GM18498 (cell line): ENCODE measurements around the gene ACAA1.

ENCODE experiments used
- ATAC-seq: cut with Tn5 transposase; IDR thresholded peaks from one replicate; pipeline ENCODE4 v1.9.1; 2021; ENCODE audit warnings: mild to moderate bottlenecking, moderate library complexity; ENCODE audit not compliant: unreplicated experiment

The ACAA1 gene

DNA sequence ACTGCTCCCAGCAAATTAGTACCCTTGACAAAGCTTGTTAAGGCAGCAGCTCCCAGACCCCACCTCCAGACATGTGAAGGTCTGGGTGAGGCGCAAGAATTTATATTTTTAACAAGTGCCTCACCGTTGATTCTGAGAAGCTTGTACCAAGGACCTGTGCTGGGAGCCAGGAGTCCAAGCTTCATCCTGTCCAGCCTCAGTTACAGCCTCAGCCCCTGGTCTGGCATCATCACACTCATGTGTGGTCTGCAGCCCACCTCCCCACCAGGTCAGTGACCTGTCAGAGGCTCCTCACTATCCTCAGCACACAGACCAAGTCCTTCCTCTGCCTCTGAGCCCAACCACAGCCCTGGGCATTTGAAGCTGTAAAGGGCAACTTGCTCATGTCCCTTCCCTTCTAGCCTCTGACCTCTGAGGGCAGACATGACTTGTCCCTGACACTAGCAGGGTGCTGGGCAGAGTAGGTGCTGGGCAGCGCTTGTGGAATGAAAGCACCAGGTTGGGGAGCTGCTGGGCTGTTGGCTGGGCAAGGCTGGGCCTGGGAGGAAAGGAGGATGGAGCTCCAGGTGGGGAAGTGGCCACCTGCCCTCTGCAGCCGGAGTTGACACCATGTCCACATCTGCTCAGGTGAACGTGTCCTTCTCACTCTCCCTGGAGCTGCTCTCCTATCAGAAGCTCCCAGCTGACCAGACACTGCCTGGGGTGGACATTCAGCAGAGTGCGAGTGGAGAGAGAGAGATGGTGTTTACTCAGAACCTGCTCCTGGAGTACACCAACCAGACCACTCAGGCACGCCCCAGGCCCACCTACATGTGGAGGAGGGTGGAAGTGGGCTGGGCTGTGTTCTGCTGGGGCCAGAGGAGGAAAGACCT is 16.9 kb downstream of the ACAA1 start:
- no peak for ATAC-seq

DNA sequence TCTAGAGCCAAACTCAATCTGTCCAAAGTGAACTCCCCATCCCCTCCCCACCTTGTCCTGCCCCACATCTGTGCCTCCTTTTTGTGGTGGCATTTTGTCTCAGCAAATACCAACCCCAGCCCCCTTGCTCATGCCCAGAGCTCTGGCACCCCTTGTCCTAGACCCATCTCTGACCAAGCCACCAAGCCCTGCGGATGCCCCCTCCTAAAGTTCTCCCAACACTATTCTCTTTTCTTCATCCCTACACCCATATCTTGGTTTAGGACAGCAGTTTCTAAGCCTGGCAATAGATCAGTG is 17.7 kb downstream of the ACAA1 start:
- no peak for ATAC-seq

DNA sequence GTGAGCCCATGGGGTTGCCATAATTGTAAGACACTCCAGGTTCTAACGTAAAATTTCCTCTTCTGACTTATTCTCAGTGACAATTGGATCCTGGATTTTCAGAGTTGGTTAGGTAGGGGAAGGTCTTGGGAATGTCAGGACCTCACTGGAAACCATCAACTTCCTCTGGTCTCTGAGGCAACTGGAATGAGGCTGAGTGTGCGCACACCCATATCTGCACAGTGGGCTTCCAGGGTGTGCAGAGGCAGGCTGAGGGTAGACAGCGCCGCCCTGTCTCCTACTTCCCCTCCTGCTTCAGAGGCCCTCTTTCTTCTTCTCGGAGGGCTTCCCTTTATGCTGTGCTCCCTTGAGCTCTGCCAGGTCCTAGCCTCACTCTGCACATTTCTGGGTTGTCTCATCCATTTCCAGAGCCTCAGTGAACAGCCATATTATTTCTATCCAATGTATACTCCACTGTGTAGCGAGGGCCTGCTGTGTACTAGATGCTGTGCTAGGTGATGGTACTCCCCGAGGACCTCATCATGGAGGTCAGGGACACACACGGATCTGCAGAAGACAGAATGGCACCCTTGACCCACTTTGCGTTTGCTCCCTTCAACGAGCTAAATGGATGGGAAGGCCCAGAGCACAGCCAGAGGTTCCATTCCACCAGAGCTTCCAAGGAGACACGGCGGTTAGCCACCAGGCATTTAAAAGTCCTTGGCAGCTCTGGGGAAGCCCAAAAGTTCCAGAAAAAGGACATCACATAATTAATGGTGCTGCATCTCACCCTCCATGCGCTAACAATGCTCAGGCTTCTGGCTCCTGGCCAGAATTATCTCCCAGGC is 18.3 kb downstream of the ACAA1 start:
- ATAC-seq = no peak

DNA sequence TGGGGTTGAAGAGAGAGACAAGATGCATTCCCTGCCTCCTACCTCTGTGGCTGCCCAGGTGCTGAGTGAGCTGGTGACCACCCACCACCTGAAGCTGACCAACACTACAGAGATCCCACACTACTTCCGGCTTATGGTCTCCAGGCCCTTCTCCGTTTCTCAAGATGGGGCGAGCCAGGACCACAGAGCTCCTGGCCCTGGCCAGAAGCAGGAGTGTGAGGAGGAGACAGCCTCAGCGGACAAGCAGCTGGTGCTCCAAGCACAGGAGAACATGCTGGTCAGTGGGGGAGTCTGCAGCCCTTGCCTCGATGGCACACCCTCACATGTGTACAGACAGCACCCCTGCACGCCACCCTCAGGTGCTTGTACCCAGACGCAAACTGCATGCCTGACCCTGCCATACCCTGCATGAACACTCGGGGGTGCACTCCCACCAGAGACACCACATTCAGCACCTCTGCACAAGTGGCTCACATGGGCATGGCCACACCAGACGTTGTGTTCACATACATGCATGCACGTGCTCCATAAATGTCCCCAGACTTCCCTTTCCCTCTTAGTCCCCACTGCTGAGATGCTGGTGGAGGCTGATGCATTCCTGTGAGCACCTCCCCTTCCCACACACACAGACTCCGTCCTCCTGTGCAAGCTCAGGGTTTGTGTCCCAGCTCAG is 19.0 kb downstream of the ACAA1 start:
- ATAC-seq = peak; percentile 80

DNA sequence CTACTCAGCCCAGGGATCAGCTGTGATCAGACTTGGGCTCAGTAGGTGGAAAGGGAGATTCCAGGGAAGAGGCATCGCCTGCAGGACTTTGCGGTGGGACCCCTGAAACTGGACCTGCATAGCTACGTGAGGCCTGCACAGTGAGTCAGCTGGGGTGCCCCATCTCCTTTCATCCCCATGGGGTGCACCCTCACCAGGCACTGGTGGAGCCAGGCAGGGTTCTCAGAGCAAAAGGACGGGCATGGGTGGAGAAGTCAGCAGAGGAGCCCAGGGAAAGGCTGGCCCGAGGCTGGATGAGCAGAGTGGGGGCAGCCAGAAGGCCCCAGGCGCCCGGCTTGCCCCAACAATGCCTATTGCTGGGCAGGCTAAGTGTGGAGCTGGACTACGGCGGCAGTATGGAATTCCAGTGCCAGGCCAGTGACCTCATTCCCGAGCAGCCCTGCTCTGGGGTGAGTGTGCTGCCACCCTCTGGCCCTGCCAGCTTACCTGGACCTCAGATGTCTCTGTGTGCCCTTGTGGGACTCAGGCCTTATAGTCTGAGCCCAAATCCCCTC is 19.7 kb downstream of the ACAA1 start:
- no peak for ATAC-seq

DNA sequence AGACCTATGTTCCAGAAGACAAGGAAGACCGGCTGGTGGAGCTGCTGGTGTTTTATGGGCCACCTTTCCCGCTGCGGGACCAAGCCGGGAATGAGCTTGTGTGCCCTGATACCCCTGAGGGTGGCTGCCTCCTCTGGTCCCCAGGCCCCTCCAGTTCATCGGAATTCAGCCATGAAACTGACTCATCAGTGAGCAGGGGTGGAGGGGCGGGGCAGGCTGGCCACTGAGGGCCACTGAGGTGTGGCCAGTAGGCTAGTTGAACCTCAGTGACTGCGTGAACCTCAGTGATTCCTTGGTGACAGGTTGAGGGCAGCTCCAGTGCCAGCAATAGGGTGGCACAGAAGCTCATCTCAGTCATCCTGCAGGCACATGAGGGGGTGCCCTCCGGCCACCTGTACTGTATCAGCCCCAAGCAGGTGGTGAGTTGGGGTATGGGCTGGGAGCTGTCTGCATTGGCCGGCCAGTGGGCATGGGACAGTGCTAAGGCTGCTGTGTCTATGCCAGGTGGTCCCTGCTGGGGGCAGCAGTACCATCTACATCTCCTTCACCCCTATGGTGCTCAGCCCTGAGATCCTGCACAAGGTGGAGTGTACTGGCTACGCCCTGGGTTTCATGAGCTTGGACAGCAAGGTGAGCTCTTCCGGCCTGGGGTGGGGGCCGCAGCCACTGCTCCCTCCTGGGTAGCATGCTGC is 20.3 kb downstream of the ACAA1 start:
- ATAC-seq = no peak

DNA sequence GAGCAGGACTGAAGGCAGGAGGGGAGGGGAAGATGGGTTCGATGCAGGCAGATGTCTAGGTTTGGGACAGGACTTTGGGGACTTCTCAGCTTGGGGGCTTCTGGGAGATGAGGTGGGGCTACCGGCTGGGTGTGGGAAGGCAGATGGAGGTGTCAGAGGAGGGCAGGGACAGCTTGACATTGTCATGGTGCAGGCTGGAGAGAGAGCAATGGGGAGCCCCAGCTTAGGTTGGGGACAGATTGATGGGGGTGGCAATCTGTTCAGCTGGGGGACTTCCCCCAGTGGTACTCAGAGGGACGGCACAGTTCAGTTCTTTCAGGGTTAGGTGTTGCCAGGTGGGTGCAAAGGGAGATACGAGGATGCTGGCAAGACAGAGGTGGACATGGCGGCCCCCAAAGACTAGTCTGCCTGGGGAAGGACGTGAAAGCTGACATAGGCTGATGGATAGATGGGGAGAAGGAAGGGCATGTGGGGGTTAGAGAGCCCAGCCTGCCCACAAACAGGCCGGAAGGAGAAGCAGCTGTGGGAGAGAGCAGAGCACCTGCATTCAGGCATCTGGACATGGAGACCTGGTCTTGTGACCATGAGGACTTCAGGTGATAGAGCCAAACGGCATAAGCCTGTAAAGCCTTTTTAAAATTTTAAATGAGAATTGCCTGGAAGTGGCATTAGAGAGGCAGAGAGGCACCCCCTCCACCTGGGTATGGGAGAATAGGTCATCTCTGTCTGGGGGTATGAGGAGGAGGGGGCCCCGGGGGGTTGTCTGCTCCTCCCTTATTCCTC is 21.1 kb downstream of the ACAA1 start:
- no peak for ATAC-seq

DNA sequence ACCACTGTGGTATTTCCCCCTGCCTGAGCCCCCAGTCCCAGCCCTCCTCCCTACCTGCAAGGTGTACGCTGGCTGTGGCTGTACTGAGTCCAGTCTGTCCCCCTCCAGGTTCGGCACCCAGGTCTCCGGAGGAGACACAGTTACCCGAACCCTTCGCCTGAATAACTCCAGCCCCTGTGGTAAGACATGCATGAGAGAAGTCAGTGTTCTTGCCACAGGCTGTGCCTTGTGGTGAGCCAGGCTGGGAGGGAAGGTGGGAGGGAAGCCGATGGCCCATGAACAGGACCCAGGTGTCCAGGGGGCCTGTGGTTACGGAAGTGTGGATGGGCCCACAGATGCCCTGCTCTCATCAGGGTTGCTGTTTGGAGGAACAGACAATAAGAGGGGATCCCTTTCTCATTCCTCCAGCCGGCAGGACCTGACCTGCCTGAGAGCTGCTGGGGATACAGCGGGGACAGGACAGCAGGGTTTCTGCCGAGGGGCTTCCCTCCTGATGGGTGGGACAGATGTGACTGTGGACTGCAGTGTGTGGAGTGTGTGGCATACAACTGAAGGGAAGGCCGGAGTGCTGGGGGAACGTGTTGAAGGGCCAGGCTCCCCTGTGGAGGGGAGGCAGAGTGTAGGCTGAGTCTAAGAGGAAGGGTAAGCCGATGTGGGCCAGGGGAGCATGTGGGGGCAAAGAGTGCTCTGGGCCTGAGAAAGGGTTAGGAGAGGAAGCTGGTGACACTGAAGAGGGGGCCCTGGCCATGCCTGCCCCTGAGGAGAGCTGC is 21.9 kb downstream of the ACAA1 start:
- no peak for ATAC-seq

DNA sequence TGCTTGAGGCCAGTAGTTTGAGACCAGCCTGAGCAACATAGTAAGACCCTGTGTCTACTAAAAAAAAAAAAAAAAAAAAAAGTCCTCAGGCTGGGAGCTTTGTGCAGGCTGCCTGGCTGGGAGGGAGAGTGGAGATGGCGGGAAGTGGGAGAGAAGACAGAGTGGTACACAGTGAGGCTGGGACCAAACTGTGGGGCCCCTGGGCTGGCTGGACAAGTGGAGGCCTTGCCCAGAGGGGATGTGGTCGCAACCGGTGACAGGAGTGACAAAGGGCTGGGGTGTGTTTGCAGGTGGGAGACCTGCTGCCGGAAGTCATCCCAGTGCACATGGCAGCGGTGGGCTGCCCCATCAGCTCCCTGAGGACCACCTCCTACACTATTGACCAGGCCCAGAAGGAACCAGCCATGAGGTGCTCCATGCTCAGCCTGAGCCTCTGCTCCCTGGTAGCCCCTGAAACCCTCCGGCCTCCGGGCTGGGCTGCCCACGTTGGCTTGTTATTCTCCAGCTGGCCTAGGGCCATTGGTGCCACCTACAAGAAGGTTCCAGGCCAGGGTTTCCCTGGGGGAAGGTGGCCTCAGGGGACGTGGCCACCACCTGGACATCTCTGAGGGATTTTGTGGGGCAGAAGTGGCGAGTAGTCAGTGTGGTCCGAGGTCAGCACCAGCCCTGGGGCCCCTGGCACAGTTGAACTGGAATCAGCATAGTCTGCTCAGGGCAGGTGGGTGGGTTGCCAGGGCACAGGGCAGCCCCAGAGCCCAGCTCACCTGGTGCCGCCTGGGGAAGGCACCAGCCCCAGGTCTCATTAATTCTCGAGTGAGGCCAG is 22.7 kb downstream of the ACAA1 start:
- ATAC-seq = no peak

DNA sequence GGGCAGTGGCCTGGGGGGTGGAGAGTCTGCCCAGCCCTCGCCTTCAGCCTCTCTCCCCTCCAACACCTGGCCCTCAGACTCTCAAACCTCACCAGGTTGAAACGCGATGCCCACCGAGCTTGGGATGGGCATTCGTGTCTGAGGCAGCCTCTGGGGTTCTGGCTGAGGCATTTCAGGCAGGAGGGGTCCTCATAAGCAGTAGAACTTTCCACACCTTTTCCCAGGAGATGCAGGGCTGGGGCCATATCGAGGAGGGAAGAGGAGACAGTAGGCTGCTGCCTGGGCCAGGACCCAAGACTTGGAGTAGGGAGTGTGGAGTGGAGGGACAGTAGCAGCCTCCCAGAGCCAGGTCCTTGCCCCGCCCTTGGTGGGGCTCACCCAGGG is 24.6 kb downstream of the ACAA1 start:
- no peak for ATAC-seq

DNA sequence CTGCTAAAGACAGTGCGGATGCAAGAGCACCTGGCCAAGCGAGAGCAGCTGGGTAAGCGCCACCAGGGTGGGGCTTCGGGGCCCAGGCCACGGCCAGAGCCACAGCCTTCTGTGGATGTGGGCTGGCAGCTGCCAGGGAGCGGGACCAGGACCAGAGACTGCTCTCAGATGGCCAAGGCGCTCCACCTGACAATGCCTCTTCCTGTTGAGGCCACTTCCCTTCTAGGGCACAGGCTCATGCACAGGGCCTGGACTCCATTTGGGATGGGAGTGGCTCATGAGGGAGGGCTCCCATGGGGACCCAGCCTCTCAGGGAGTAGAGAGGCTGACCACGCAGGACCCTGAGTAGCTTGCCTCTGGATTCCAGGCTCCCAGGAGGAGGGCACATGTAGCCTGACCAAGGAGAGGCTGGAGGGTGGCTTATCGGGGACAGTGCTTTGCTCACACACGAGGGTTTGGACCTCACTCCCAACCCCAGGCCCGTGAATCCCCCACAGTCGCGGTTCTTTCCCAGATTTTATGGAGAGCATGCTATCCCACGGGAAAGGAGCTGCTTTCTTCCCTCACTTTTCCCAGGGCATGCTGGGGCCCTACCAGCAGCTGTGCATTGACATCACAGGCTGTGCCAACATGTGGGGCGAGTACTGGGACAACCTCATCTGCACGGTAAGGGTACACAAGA is 25.1 kb downstream of the ACAA1 start:
- ATAC-seq = no peak

DNA sequence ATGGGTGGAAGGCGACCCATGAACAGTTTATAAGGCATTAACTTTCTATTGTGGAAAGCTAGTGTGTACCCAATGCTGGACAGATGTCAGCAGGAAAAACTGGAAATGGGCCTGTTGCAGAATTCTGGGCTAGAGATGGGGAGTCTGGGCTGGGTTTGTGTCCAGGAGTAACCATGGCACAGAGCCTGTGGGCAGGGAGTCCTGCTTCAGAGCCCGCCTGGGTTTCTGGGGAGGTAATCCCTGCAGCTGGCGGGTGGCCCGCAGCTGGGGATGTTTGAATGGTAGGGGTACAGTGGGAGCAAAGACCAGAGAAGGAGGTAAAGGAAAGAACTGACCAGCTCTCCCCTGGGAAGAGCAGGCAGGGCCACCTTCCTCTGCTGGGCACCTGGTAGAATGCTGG is 25.7 kb downstream of the ACAA1 start:
- ATAC-seq = no peak

DNA sequence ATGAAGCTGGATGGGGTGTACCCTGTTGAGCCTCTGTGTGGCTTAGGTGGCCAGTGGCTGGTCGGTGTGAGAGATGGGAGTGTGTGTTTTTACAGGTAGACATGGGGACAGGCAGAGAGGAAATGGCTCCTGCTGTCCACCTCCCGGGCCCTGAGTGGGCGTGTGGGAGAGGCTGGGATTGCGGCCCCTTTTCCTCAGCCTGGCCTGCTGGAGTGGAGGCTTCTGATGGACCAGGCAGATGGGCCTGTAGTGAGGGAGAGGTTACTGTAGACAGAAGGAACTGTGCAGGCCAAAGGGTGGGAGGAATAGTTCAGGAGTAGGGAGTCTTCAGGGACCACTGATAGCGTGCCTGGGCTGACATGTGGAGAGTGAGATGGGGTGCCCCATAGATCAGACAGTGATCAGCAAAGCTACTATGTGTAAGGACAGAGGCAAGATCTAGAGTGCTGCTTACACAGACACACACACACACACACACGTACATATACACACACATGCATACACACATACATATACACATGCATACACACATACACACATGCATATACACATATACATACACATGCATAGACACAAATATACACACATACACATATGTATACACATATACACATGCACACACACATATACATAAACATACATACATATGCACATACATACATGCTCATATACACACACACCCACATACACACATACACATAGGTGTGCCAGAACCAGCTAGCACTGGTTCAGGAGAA is 26.4 kb downstream of the ACAA1 start:
- no peak for ATAC-seq

DNA sequence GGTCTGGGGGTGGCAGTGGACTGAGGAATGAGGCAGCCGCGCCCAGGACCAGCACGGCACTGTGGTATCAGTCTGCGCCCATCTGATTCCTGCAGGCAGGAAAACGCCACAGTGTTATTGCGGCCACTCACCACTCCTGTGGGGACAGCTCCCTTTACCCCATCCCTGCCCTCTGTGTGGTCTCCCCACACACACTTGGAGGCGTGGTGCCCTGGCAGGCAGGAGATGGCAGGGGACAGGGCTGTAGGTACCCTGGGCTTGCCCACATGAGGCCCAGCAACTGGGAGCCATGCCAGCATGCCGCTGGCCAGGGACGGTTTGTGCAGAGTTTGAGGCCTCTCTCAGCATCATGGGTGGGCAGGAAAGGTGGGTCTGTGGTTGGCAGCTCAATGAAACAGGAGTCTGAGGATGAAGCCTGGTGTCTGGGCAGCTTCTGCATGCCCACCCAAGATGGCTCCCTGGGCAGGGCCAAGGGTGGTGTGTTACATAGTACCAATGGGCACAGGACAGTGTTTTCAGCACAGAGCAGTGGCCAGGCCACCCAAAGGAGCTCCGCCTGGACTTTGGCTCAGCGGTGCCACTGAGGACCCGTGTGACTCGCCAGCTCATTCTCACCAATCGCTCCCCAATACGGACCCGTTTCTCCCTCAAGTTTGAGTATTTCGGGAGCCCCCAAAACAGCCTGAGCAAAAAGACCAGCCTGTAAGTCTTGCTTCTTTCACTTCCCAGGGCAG is 27.2 kb downstream of the ACAA1 start:
- ATAC-seq = no peak

GRCh38 chr3:38108649-38109579 is 28.0 kb downstream of the ACAA1 start:
- no peak for ATAC-seq
